Fibroblast of lung (primary cell): ENCODE results near the gene POLD1. TPM values are rescaled to one million over a fixed set of nuclear protein-coding genes. Genes with fewer than 3 reads are reported as not detected.
"Not testable (repeated sequence)": the region's sequence is repeated elsewhere in the genome, so short reads cannot be mapped to it uniquely, and the experiment has no call there.

Experiments used
- DNase-seq, 2 donors: peaks; one replicate each; pipeline versions ENCODE4 v3.0.0 to v3.0.0-alpha.2; 2010; ENCODE audit warnings: low read depth in 2 of 2
- H2AFZ ChIP-seq: 2 replicates; pipeline ENCODE4 v1.5.1; 2012; ENCODE audit warnings: low read length, control low read depth, inconsistent platforms
- H3K27ac ChIP-seq: 2 replicates; pipeline ENCODE4 v1.5.1; 2011; ENCODE audit warnings: low read length, control low read depth; ENCODE audit not compliant: insufficient read depth
- H3K27me3 ChIP-seq: 2 replicates; pipeline ENCODE4 v1.5.1; 2011; ENCODE audit warnings: mild to moderate bottlenecking, low read length; ENCODE audit not compliant: control insufficient read depth, insufficient read depth
- H3K36me3 ChIP-seq: 2 replicates; pipeline ENCODE4 v1.5.1; 2011; ENCODE audit warnings: low read length; ENCODE audit not compliant: control insufficient read depth, insufficient read depth
- H3K4me1 ChIP-seq: 2 replicates; pipeline ENCODE4 v1.5.1; 2011; ENCODE audit warnings: low read length; ENCODE audit not compliant: control insufficient read depth, insufficient read depth; ENCODE audit errors: extremely low read depth
- H3K4me2 ChIP-seq: 2 replicates; pipeline ENCODE4 v1.5.1; 2011; ENCODE audit warnings: low read length, control low read depth; ENCODE audit not compliant: insufficient read depth; ENCODE audit errors: extremely low read depth
- H3K4me3 ChIP-seq, 4 experiments: fragments of 200-600 bp in 1 of 4; sonication (generic) in 1 of 4; replicated peaks in 1 of 4; 2 replicates each; pipeline ENCODE4 v1.5.1; 2011 to 2016; ENCODE audit warnings: low read length in 4 of 4, low read depth in 3 of 4, mild to moderate bottlenecking in 3 of 4, control low read depth in 2 of 4, inconsistent platforms in 1 of 4, mixed read lengths in 1 of 4; ENCODE audit not compliant: insufficient read depth in 1 of 4; ENCODE audit errors: control extremely low read depth in 1 of 4
- H3K79me2 ChIP-seq: 2 replicates; pipeline ENCODE4 v1.5.1; 2012; ENCODE audit warnings: mild to moderate bottlenecking, low read length, inconsistent platforms; ENCODE audit not compliant: control insufficient read depth, insufficient read depth
- H3K9ac ChIP-seq: 2 replicates; pipeline ENCODE4 v1.5.1; 2011; ENCODE audit warnings: mild to moderate bottlenecking, low read length, control low read depth; ENCODE audit not compliant: insufficient read depth
- H3K9me3 ChIP-seq: 2 replicates; pipeline ENCODE4 v1.5.1; 2012; ENCODE audit warnings: low read depth, low read length; ENCODE audit not compliant: control insufficient read depth, insufficient read depth
- H4K20me1 ChIP-seq: 2 replicates; pipeline ENCODE4 v1.5.1; 2011; ENCODE audit warnings: low read length; ENCODE audit not compliant: control insufficient read depth, insufficient read depth; ENCODE audit errors: extremely low read depth
- EZH2 ChIP-seq: IDR thresholded peaks from 2 replicates; pipeline ENCODE4 v1.5.1; 2012; ENCODE audit warnings: low read length, control low read depth, mild to moderate bottlenecking; ENCODE audit errors: missing control alignments
- polyA minus RNA-seq: library from RNA; depleted of rRNA, polyadenylated mRNA; stranded (reverse); fragments of >200 nt; gene quantifications from 2 replicates; pipeline ENCODE4 v1.2.3, GENCODE V29; 2011; ENCODE audit warnings: low replicate concordance
- polyA plus RNA-seq, 2 donors: library from polyadenylated mRNA; depleted of rRNA in 1 of 2; stranded (reverse) in 1 of 2; unstranded in 1 of 2; fragments of >200 nt; gene quantifications; 2 replicates each; pipeline ENCODE4 v1.2.1, GENCODE V29; 2011 to 2012; ENCODE audit warnings: missing spikeins in 1 of 2
- total RNA-seq: library from RNA; depleted of rRNA; stranded (reverse); fragments of >200 nt; gene quantifications from 2 replicates; pipeline ENCODE4 v1.2.1, GENCODE V29; 2014
- TF ChIP-seq, protein P1 (sequence below), 2 donors: IDR thresholded peaks in 1 of 2; conservative IDR thresholded peaks in 1 of 2; 1 replicate in 1 of 2; 2 replicates in 1 of 2; pipeline ENCODE4 v1.5.1; 2011 to 2012; ENCODE audit warnings: low read length in 2 of 2, control low read depth in 1 of 2, inconsistent platforms in 1 of 2, low read depth in 1 of 2, mild to moderate bottlenecking in 1 of 2

The POLD1 gene
- 16.4 and 23.6 TPM in 2 replicates for total RNA-seq
- polyA plus RNA-seq: 4.0 and 10.1 TPM in 2 replicates
- polyA plus RNA-seq (2012): 9.7 and 28.7 TPM in 2 replicates
- 14.4 and 25.1 TPM in 2 replicates for polyA minus RNA-seq

DNA sequence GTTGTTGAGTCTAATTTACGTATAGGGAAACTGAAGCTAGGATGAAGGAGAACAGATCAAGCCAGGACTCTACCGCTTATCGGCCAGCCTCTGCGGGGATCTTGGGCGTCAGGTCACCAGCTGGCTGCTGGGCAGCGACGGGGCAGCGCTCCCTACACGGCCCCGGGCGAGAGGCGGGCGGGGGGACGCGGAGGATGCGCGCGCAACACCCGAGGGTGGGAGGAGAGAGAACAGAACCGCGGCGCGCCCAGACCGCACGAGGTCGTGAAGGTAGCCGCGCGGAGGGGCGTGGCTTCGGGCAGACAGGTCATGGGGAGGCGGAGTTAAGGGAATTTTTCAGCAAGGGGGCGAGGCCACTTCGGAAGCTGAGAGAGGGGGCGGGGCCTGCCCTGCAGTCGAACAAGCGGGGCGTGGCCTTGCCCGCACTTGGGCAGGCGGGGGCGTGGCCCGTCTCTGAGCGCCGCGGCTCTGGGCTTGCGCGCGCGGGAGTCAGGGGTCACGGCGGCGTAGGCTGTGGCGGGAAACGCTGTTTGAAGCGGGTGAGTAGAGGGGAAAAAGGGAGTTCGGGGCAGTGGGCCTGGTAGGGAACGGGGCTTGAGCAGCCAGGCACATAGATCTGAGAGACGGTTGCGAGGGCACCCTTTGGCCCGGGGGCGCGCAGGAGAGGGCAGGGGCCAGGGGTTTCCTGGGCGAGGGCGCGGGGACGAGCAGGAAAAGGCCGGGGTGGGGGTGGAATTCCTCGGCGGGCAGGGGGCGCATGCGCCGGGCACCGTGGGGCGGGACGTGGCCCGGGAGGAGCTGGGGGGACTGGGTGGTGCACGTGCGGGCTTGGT lies at the start of gene POLD1:
POLD1 (plus strand) TSS at position 496 of the 833 bp plus-strand sequence. CDS start 14,505 bp downstream, outside the sequence.
- peak; percentile 93 to 97 for DNase-seq
- H3K36me3 ChIP-seq: peaks cover 22% of the 10 kb centered on the region
- peaks cover 21% of the 10 kb centered on the region for H3K79me2 ChIP-seq
- H3K4me3 ChIP-seq: peak within 1 kb of the TSS; percentile 36 to 80 (median 60)
- peak within 1 kb of the TSS; percentile 80 for H3K9ac ChIP-seq
- peaks cover 2% of the 10 kb centered on the region for H3K4me1 ChIP-seq
- peak within 1 kb of the TSS; percentile 19 for H2AFZ ChIP-seq
- no peak for TF ChIP-seq EZH2
- TF ChIP-seq, protein P1, sequence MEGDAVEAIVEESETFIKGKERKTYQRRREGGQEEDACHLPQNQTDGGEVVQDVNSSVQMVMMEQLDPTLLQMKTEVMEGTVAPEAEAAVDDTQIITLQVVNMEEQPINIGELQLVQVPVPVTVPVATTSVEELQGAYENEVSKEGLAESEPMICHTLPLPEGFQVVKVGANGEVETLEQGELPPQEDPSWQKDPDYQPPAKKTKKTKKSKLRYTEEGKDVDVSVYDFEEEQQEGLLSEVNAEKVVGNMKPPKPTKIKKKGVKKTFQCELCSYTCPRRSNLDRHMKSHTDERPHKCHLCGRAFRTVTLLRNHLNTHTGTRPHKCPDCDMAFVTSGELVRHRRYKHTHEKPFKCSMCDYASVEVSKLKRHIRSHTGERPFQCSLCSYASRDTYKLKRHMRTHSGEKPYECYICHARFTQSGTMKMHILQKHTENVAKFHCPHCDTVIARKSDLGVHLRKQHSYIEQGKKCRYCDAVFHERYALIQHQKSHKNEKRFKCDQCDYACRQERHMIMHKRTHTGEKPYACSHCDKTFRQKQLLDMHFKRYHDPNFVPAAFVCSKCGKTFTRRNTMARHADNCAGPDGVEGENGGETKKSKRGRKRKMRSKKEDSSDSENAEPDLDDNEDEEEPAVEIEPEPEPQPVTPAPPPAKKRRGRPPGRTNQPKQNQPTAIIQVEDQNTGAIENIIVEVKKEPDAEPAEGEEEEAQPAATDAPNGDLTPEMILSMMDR (conservative IDR thresholded peaks at IDR 0.05 in 1 of 2, IDR thresholded peaks at IDR 0.05 in 1 of 2; ENCODE audit: low read depth in 1 of 2, low read length in 2 of 2): no peak
- H3K9me3 ChIP-seq: no peaks in the 10 kb centered on the region
- peak within 1 kb of the TSS; percentile 82 for H3K27ac ChIP-seq
- no peaks in the 10 kb centered on the region for H4K20me1 ChIP-seq
- H3K4me2 ChIP-seq: peak within 1 kb of the TSS; percentile 99
- H3K27me3 ChIP-seq: no peaks in the 10 kb centered on the region

DNA sequence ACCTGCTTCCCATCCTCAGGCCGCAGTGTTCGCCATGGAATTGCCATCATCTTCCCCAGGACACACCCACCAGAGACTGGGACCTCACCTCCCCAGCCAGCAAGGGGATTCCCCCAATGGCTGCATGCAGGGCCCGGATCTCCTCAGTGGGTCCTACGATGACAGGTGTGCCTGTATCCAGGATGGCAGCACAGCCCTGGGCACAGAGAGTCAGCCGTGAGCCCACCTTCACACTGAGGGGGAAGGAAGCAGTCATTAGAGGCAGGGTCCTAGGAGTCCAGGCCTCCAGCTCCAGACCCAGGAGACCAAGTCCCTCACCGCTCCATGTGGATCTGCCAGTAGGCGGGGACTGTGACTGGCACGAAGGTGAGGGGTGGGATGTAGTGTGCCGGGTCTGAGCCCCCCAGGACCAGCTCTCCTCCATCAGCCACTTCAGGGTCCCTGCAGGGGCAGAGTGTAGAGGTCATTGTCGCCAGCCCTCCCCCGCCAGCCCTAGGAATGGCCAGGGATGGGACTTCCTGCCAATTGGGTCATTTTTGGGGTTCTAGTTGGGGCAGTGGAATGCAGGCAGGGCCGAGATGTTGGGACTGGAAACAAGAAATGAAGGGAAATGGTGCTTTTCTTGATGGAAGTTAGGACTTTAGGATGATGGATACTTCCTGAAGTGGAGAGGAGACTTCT lies 49.3 kb upstream of the POLD1 start:
- Histone ChIP-seq H3K36me3 (no peaks in the 10 kb centered on the region), H4K20me1 (no peaks in the 10 kb centered on the region), H2AFZ (no peak overlapping the region), H3K4me1 (no peaks in the 10 kb centered on the region), H3K4me3 (no peak overlapping the region), H3K4me2 (no peak overlapping the region), H3K79me2 (no peaks in the 10 kb centered on the region), H3K9ac (no peak overlapping the region), H3K27ac (no peak overlapping the region), H3K9me3 (no peaks in the 10 kb centered on the region), H3K27me3 (peaks cover 10% of the 10 kb centered on the region)
- TF ChIP-seq EZH2: no peak
- TF ChIP-seq, protein P1 (conservative IDR thresholded peaks at IDR 0.05 in 1 of 2, IDR thresholded peaks at IDR 0.05 in 1 of 2; ENCODE audit: low read depth in 1 of 2, low read length in 2 of 2): no peak
- DNase-seq: no peak

DNA sequence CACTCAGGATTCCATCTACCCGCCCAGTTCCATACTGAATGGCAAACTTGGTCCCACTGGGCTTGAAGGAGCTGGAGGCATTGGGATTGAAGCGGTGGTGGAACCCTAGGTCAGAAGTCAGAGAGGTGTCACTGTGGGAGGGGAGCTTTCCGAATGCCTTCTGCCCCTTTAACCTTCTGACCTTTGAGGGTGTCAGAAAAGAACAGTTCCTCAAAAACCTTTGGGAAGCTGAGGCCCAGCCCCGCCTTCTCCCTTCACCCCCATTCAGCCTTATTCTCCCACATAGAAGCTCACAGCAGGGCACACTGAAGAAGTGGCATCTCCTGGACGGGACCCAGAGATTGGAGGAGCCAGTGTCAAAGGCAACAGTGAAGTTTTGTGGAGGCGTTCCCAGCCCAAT lies 47.1 kb upstream of the POLD1 start:
- not testable (repeated sequence) for H3K36me3 ChIP-seq, H3K27me3 ChIP-seq, H3K9me3 ChIP-seq, H3K27ac ChIP-seq, H3K4me2 ChIP-seq, H2AFZ ChIP-seq, DNase-seq, H3K4me3 ChIP-seq, H3K9ac ChIP-seq, H3K79me2 ChIP-seq, H4K20me1 ChIP-seq, H3K4me1 ChIP-seq
